Upper lobe of right lung (tissue), 1 donor: ENCODE data around the gene INSRR. TPM values are rescaled to one million over a fixed set of nuclear protein-coding genes. Genes with fewer than 3 reads are reported as not detected.
A peak's percentile ranks its signal among the peaks of the same experiment; 100 is the strongest.

ENCODE experiments used
- ATAC-seq: fragments of 200-7000 bp; cut with Tn5 transposase; one replicate; pipeline ENCODE4 v1.9.1; 2020; ENCODE audit warnings: mild to moderate bottlenecking, moderate library complexity
- DNase-seq: peaks from one replicate; pipeline ENCODE4 v3.0.0-alpha.2; 2020
- H3K27ac ChIP-seq: fragments of 200-600 bp; one replicate; pipeline ENCODE4 v1.8.0; 2022
- H3K27me3 ChIP-seq: fragments of 200-600 bp; one replicate; pipeline ENCODE4 v1.8.0; 2022; ENCODE audit warnings: mild to moderate bottlenecking
- H3K36me3 ChIP-seq: fragments of 200-600 bp; one replicate; pipeline ENCODE4 v1.8.0; 2022
- H3K4me1 ChIP-seq: fragments of 200-600 bp; one replicate; pipeline ENCODE4 v1.8.0; 2022
- H3K4me3 ChIP-seq: fragments of 200-600 bp; one replicate; pipeline ENCODE4 v1.8.0; 2022; ENCODE audit warnings: mild to moderate bottlenecking
- H3K9me3 ChIP-seq: fragments of 200-600 bp; one replicate; pipeline ENCODE4 v1.8.0; 2022
- CTCF ChIP-seq: fragments of 200-600 bp; IDR thresholded peaks from one replicate; pipeline ENCODE4 v1.8.0; 2022; ENCODE audit warnings: antibody characterized with exemption
- intact Hi-C: fragments of 100-400 bp; cut with DNase I; formaldehyde crosslinking; loops from one replicate; pipeline ENCODE4 v1.11.0; 2022
- total RNA-seq: library from RNA; stranded (reverse); fragmentation: NEBNext Ultra II Directional; extraction: Animal tissue kit (Norgen Biotek cat#: 25700); gene quantifications from one replicate; pipeline ENCODE4 v1.2.1, GENCODE V29; 2021
- donor health status: DM: no; HTN: yes; CAD: no; lungs with severe emphysema.

INSRR gene
- total RNA-seq, 1 donor from 2014 or later = not detected

GRCh38 chr1:156797212-156797871 is 61.6 kb downstream of the INSRR start:
- no peak overlapping the region for H3K4me3 ChIP-seq
- no peaks in the 10 kb centered on the region for H3K4me1 ChIP-seq
- no peak for DNase-seq
- TF ChIP-seq CTCF = peak; percentile 72
- peaks cover 95% of the 10 kb centered on the region for H3K36me3 ChIP-seq
- H3K27ac ChIP-seq = no peak overlapping the region
- no peaks in the 10 kb centered on the region for H3K9me3 ChIP-seq
- intact Hi-C loops = no loop called here
- no peaks in the 10 kb centered on the region for H3K27me3 ChIP-seq
- ATAC-seq = peak; percentile 70

GRCh38 chr1:156796340-156797097 is 62.4 kb downstream of the INSRR start:
- Histone ChIP-seq H3K4me3 (no peak overlapping the region), H3K4me1 (no peaks in the 10 kb centered on the region), H3K27ac (no peak overlapping the region), H3K9me3 (no peaks in the 10 kb centered on the region), H3K36me3 (peaks cover 97% of the 10 kb centered on the region), H3K27me3 (no peaks in the 10 kb centered on the region)
- DNase-seq (no peak), ATAC-seq (no peak)
- TF ChIP-seq CTCF = no peak
- intact Hi-C loops = no loop called here

GRCh38 chr1:156795787-156796186 is 63.1 kb downstream of the INSRR start:
- Histone ChIP-seq H3K27ac (no peak overlapping the region), H3K4me1 (no peaks in the 10 kb centered on the region), H3K27me3 (no peaks in the 10 kb centered on the region), H3K36me3 (peaks cover 98% of the 10 kb centered on the region), H3K4me3 (no peak overlapping the region), H3K9me3 (no peaks in the 10 kb centered on the region)
- no peak for TF ChIP-seq CTCF
- no peak for ATAC-seq
- intact Hi-C loops = no loop called here
- DNase-seq = no peak

- no peak for TF ChIP-seq CTCF
- no peaks in the 10 kb centered on the region for H3K4me1 ChIP-seq
- H3K36me3 ChIP-seq = peaks cover 98% of the 10 kb centered on the region
- DNase-seq (no peak), ATAC-seq (no peak)
- no peaks in the 10 kb centered on the region for H3K27me3 ChIP-seq
- no peak overlapping the region for H3K27ac ChIP-seq
- intact Hi-C loops = no loop called here
- H3K4me3 ChIP-seq = no peak overlapping the region
- no peaks in the 10 kb centered on the region for H3K9me3 ChIP-seq
Observed at GRCh38 chr1:156795374-156795733, 63.6 kb downstream of the INSRR start.

GRCh38 chr1:156794506-156795373 is 64.2 kb downstream of the INSRR start:
- DNase-seq (no peak), ATAC-seq (no peak)
- Histone ChIP-seq H3K4me1 (no peaks in the 10 kb centered on the region), H3K36me3 (peaks cover 95% of the 10 kb centered on the region), H3K27me3 (no peaks in the 10 kb centered on the region), H3K27ac (no peak overlapping the region), H3K9me3 (no peaks in the 10 kb centered on the region), H3K4me3 (no peak overlapping the region)
- intact Hi-C loops = no loop called here
- TF ChIP-seq CTCF = no peak

Other genes with a start within 250 kb of the INSRR start
- 0.78 TPM for gene HAPLN2, start 239.7 kb downstream of the INSRR start, total RNA-seq
- gene BCAN, start 217.0 kb downstream of the INSRR start, total RNA-seq = not detected
- 54.7 TPM for gene NES, start 181.7 kb downstream of the INSRR start, total RNA-seq
- gene CRABP2, start 153.5 kb downstream of the INSRR start, total RNA-seq = 1.4 TPM
- gene METTL25B, start 130.6 kb downstream of the INSRR start, total RNA-seq = 42.4 TPM
- 28.3 TPM for gene ISG20L2, start 130.4 kb downstream of the INSRR start, total RNA-seq
- gene MRPL24, start 118.0 kb downstream of the INSRR start, total RNA-seq = 41.8 TPM
- 144 TPM for gene HDGF, start 107.4 kb downstream of the INSRR start, total RNA-seq
- 48.5 TPM for gene PRCC, start 91.6 kb downstream of the INSRR start, total RNA-seq
- 3.8 TPM for gene SH2D2A, start 42.3 kb downstream of the INSRR start, total RNA-seq
- 1.2 TPM for gene NTRK1, start 1.7 kb upstream of the INSRR start, total RNA-seq
- 17.9 TPM for gene PEAR1, start 34.6 kb upstream of the INSRR start, total RNA-seq
- 0.26 TPM for gene LRRC71, start 61.5 kb upstream of the INSRR start, total RNA-seq
- 41.1 TPM for gene ARHGEF11, start 186.6 kb upstream of the INSRR start, total RNA-seq
- not detected for gene ETV3L, start 240.7 kb upstream of the INSRR start, total RNA-seq